Kidney glomerular epithelial cell (primary cell): ENCODE measurements around the gene FSHR.

Experiments used
- DNase-seq: peaks from one replicate; lab custom pipeline; 2025; lab: John Stamatoyannopoulos, UW

The FSHR gene, protein sequence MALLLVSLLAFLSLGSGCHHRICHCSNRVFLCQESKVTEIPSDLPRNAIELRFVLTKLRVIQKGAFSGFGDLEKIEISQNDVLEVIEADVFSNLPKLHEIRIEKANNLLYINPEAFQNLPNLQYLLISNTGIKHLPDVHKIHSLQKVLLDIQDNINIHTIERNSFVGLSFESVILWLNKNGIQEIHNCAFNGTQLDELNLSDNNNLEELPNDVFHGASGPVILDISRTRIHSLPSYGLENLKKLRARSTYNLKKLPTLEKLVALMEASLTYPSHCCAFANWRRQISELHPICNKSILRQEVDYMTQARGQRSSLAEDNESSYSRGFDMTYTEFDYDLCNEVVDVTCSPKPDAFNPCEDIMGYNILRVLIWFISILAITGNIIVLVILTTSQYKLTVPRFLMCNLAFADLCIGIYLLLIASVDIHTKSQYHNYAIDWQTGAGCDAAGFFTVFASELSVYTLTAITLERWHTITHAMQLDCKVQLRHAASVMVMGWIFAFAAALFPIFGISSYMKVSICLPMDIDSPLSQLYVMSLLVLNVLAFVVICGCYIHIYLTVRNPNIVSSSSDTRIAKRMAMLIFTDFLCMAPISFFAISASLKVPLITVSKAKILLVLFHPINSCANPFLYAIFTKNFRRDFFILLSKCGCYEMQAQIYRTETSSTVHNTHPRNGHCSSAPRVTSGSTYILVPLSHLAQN

DNA sequence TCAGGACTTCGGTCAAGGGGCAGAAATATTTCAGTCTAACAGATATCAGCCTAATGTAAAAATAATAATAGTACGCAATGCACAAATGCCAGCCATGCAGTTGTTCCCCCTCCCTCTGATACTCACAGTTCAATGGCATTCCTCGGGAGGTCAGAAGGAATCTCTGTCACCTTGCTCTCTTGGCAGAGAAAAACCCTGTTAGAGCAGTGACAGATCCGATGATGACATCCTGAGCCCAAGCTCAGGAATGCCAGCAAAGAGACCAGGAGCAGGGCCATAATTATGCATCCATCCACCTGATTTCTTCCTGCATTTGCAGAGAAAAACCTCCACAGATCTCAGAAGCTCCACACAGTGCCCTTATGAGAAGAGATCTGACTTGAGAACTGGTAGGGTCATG is at the start of gene FSHR:
FSHR (minus strand) TSS at position 376 of the 400 bp plus-strand sequence; CDS start at position 278, 98 bp downstream.
- no peak for DNase-seq

DNA sequence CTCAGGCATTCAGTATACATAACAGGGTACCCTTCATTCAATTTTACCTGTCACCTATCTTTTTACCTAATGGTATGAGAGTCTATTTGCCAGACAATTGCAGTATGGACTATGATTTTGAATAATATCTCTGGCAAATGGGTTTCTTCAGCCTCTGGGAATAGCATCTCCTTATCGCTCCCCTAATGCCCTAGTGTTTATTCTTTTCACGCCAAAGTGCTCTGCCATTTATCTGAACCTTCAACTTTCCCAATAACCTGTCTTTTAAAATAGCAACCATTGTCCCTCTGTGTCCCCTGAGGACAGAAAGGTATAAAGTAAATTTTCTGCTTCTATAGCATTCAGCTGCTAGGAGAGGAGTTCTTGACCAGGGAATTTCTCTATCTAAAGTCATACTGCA is 45.0 kb upstream of the FSHR start:
- no peak for DNase-seq

DNA sequence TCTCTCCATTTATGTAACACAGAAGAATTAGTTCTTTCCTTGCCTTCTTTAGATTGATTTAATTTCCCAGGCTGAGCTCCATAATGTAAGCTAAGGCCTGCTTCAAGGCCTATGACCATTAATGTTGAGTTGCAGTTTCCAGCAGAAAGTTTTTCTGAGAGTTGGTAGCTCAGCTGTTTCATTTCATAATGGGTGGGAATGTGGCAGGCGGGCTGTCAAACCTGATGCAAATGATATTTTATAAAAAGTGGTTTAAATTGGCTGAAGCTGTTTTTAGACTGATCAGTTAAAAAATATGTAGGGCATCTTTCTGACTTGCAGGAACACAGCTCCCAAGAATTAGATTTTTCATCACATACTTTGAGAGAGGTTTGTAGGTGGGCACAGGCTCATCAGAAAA is 40.4 kb upstream of the FSHR start:
- no peak for DNase-seq

DNA sequence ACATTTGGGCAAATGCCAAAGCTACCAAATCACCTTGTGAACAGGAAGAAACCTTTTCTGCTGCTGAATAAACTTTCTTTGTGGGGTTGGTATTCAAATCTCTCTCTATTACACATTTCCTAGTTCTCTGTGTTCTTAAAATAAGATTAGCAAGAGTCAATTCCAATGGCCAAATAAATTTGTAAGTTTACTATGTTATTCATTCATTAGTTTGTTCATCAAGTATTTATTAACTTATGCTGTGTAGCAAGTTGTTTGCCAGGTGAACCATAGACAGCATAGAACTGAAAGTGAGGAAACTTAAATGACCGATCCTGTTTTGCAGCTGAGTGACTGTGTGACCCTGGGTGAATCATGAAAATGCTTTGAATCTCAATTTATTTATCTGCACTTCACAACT is 37.7 kb upstream of the FSHR start:
- no peak for DNase-seq

DNA sequence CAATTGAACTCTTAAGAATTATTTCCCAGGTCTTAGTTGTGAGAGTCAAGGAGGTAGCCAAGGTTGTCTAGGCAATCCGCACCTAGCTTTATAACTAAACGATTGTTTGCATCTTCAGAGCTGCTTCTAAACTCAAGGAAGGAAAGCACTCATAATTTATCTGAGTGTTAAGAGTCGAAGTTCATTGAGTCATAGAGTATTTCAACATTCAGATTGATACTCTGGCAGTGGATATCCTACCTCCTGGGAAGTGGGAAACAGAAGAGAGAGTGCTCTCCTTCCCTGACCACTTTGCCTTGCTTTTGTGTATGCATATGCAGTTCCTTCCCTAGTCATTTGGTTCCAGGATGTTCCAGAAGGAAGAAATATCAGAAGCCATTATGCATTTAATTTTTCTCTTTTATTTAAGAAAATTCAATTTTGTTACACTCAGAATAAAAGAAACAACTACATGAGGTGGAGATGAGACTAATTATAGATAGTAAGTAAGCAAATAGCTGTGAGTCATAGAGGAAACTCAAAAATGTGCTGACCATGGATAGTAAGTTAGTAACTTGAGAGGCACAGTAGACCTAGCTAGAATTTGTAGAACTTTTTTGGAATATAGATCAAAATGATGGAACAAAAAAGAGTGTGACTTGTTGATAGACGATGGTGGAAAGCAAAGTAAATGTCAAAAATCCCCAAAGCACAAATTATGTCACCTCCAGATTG is 35.4 kb upstream of the FSHR start:
- DNase-seq = no peak

DNA sequence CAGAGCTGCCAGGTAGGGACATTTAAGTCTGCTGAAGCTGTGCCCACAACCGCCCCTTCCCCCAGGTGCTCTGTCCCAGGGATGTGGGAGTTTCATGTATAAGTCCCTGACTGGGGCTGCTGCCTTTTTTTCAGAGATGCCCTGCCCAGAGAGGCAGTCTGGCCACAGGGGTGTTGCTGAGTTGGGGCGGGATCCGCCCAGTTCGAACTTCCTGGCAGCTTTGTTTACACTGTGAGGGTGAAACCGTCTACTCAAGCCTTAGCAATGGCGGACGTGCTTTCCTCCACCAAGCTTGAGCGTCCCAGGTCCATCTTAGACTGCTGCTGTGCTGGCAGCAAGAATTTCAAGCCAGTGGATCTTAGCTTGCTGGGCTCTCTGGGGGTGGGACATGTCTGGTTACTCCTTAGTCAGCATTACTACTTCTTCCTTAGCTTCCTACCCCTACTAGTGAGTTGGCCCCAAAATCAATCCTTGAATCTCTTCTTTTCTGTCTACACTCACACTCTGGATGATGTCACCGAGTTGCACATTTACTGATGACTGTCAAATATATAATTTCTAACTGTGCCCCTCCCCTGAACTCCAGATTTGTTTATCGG is 31.8 kb upstream of the FSHR start:
- DNase-seq = no peak

DNA sequence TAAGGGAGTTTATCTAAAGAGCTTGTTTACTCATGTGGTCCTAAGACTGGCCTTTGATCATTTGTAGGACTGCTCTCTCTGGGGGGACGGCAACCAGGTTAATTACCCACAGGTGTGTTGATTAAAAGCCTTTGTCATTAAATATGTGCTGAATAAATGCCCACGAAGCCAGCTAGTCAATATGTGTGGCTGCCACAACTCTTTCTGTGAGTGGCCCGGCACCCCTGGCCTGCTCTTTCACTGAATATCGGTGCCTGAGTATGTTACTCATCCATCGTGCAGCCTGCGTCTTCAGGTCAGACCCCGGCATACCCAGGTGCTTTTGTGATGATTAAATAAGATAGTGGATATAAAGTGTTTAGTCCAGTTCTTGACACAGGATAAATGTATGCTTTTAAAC is 24.3 kb upstream of the FSHR start:
- no peak for DNase-seq

DNA sequence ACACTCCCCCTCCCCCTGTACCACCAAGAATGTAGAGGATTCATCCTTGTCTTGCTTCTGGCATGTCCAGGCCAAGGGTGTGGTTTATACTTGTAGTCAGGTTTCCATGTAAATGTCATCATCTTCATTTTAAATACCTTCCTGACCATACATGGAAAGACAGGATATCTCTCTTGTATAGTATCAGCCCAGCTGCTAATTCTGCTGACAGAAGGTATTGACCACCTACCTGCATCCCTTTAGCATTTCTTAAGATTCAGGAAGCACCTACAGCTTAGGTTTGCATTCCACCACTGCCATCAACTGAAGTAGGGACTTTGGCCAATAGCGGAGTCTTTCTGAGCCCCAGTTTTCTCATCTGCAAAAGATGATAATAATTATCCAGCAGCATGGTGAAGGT is 22.9 kb upstream of the FSHR start:
- DNase-seq = no peak

DNA sequence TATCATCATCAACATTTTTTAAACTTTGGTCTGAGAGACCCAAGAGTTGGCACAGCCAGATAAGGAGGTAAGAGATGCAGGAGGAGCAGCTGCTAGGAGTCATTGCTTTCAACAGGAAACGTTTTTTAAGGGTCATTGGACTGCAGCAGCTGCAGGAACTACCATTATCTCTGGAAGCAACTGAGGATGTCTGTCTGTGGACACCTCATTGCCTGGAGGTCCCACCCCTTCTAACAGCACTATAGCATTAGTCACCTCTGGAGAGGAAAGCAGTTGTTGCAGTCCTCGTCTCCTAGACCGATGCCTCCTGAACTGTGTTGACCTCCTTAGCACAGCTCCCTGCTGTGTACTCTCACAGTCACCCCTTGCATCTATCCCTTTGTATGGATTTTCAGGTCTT is 21.5 kb upstream of the FSHR start:
- DNase-seq = no peak

- no peak for DNase-seq
Observed at GRCh38 chr2:49174750-49175149, 20.4 kb upstream of the FSHR start.

GRCh38 chr2:49167131-49167530 is 12.8 kb upstream of the FSHR start:
- DNase-seq = no peak

- DNase-seq = no peak
Observed at GRCh38 chr2:49165662-49166061, 11.3 kb upstream of the FSHR start.

DNA sequence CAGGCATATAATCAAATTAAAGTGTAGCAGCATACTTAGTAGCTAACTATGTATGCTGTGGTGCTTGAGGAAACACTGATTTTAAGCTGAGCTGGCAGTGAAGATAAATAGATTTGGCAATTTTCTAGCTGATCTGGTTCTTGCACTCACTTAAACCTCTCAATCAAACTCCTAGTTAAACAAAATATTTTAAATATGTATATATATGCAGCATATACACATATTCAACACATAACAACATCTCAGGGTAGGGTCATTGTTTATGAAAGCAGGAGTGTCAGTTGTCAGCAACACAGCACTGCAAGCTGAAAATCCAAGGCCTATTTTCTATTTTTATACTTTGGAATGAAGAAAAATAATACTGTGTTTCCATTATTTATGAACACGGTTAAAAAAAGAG is 10.4 kb upstream of the FSHR start:
- DNase-seq = no peak

- no peak for DNase-seq
Observed at GRCh38 chr2:49162151-49162550, 7.8 kb upstream of the FSHR start.

DNA sequence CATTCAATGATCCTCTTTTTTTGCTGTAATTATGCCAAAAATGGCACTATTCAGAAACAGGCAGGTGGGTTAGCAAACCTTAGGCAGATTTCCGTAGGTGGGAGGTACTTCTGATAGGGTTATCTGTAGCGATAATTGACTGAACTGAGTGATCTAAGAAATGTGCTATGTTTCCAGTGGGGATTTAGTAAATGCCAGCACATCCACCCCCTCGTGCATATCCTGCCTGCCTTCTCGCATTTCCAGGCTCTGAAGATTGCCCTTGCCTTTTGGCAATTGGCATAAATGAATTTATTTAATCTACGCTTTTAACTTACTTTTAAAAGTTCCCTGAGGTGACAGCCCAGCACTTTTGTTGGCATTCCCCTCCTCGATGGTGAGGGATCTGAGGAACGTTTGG is 576 bp upstream of the FSHR start:
- no peak for DNase-seq

DNA sequence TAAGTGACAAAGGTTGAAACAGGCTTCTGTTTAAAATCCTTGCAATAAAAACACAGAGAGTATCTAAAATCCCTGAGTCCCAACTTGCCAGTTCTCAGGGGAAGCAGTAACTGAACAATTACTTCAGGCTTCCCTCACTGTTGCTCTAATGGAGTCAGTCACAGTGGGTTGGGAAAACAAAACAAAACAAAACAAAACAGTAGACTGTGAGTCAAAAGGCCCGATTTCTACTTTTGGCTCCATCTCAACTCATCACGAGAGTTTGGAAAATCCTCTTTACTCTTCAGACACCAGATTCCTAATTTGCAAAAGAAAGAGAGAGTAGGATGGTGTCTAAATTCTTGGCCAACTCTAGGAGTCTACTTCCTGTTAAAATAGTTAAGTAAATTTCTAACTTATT is 1.1 kb downstream of the FSHR start:
- no peak for DNase-seq

DNA sequence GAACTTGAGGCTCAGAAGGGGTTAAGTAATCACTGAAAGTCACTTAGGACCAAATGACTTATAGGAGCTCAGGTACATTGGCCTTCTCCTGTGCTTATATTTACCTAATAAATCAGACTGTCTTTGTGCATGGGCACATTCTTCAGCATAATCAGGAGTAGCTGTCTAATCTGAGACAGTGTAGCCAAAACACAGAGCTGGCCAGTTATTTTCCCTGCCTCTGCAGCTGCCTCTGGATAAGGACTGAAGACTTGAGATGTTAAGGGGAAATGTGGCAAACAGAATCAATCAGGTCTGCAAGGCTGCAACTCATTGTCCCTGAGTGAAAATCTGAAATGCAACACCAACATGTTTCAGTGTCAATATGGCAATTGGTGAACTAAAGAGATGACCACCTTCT is 1.5 kb downstream of the FSHR start:
- no peak for DNase-seq

- no peak for DNase-seq
Observed at GRCh38 chr2:49146401-49146800, 7.9 kb downstream of the FSHR start.

GRCh38 chr2:49131801-49132200 is 22.5 kb downstream of the FSHR start:
- DNase-seq = no peak

DNA sequence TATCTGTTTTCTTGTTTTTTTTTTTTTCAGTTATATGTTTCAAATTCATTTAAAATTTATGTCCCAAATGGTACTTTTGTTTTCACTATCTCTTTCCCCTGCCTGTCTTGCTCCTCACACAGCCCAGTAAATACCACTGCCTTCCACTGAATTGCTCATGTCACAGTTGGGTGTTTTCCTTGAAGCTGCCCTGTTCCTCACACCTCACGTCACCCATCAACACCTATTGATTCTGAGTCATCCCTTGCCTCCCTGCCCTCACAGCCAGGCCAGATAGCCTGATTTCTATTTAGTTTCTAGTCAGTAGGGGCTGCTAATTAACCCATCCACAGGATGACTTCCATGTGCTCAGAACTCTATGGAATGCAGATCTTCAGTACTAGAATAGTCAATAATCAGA is 25.3 kb downstream of the FSHR start:
- DNase-seq = no peak

GRCh38 chr2:49123600-49123999 is 30.7 kb downstream of the FSHR start:
- DNase-seq = no peak

DNA sequence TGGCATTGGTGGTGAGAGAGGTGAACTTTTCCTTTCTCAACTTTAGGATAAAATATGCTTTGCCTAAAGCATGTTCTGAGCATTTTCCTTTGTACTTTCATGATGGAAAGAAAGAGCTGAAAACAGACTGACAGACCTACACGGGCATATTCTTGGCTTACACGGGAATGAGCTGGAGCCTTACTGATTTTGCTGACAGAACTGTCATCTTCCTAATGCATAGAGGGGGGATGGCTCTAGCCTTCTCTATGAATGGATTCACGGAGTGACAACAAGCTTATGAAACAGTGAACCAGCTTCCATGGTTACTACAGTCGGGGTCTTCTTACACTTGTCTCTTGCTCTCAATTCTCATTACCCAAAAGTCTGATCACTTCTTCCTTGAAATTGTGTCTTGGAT is 32.2 kb downstream of the FSHR start:
- DNase-seq = no peak

DNA sequence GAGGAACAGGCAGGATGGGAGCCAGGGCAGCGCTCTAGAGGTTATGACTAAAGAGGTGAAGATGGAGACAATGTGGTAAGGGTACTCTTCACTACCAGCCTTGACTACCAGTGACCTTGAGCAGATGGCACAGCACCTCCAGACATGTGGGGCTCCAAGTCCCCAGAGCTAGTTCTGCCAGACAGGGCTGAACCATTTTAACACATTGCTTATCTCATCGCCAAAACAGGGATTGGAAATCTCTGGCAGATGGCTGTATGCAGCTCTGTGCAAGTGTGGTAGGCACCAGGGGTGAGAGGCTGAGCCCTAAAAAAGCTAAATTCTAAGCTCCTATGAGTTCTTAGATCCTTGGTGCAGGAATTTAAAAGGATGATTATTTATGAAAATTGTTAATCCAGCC is 41.3 kb downstream of the FSHR start:
- DNase-seq = no peak
